HG02981 (cell line): ENCODE data around the gene STAT5A.

Source experiments
- ATAC-seq: cut with Tn5 transposase; IDR thresholded peaks from one replicate; pipeline ENCODE4 v1.9.1; 2021; ENCODE audit warnings: mild to moderate bottlenecking, moderate library complexity; ENCODE audit not compliant: unreplicated experiment

STAT5A gene

DNA sequence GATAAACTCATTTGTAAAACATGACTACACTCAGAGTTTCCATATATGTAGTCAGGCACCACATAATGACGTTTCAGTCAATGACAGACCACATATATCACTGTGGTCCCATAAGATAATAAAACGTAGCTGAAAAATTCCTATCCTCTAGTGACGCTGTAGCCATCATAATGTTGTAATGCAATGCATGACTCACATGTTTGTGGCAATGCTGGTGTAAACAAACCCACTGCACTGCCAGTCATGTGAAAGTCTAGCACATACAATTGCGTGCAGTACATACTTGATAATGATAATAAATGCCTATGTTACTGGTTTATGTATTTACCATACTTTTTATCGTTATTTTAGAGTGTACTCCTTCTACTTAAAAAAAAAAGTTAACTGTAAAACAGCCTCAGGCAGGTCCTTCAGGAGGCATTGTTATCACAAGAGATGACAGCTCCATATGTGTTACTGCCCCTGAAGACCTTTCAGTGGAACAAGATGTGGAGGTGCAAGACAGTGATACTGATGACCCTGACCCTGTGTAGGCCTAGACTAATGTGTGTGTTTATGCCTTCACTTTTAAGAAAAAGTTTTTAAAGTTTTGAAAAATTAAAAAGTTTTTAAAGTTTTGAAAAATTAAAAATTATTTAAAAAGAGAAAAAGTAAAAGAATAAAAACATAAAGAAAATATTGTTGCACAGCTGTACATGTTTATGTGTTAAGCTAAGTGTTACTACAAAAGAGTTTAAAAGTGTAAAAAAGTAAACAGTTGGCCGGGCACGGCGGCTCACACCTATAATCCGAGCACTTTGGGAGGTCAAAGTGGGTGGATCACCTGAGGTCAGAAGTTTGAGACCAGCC is 21.2 kb upstream of the STAT5A start:
- no peak for ATAC-seq

DNA sequence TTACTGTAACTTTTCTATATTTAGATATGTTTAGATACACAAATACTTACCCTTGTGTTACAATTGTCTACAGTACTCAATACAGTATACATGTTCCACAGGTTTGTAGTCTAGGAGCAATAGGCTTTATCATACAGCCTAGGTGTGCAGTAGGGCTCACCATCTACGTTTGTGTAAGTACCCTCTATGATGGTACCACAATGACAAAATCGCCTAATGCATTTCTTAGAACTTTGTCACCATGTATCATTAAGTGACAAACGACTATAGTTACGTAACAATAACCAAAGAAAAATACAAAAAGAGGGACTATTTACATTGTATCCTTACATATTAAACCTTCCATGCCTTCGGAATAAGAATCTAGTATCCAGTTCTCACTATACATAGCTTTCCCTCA is 20.1 kb upstream of the STAT5A start:
- no peak for ATAC-seq

DNA sequence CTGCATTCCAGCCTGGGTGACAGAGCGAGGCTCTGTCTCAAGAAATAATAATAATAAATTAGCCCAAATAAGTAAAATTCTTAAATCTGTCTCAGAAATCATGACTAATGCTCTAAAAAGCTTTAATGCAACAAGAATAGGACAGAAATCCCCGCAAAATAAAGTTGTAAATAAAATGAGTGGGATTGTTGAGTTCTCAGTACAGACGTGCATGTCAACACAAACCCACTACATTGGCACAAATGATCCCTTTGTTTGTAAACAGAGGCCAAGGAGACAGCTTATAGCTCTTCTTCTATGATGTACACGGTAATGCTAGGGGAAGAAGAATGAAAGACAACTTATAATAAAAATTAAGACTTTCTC is 18.1 kb upstream of the STAT5A start:
- no peak for ATAC-seq

DNA sequence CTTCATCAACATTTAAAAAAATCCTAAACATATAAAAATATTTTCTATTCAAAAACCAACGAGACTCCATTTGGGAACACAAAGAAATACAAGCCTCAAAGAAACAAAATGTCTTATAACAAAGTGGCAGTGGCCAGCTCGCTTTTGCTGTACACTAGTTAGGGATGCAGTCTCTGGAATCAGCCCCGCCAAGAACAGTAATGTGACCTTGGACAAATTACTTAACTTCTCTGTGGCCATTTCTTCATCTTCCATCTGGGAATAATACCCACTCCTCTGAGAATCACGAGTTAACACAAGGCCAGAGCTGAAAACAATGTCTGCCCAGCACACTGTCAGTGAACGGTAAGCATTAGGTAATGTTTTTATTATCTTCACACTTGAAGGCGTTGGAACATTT is 17.7 kb upstream of the STAT5A start:
- ATAC-seq: no peak

DNA sequence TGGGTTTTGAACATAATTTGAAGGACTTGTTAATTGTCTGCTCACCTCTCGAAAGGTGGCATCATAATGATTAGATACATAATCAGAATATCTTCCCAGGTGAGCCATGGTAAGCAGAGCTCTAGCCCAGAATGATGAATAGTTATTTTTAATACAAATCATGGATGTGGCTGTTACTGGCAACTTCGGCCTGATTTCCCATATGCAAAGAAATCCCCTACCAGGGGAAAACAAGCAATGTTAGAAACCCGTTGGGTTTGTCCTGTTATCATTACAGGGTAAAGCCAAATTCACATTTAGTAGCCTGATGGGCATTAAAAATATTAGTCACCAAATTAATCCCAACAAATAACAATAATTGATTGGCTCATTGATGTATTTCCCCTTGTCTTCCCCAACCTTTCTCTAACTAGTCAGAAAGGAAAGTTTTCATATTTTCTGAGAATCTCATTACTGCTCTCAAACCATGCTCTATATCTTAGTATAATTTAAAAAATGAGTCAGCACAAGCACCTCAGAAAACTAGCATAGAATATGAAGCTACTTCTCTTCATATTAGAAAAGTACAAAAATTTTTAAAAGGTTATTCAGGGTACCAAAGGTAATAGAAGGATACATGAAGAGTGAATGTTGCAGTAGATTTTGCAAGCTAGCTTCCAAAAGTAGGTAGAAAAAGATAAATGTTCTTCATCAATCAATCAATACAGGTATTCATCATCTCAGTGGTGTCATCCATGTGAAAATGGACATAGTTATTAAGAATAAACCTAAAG is 17.1 kb upstream of the STAT5A start:
- ATAC-seq: no peak

DNA sequence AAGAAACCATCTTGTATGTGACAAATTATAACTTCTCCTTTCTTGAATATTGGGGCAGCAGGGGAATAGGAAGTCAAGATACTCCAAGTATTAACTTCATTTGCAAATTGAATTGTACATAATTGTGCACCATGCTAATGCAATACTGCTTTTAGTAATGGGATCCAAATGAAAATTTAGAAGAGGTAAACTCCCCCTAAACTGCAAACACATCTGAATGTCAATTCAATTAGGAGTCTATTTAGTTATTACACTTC is 16.6 kb upstream of the STAT5A start:
- ATAC-seq: no peak

DNA sequence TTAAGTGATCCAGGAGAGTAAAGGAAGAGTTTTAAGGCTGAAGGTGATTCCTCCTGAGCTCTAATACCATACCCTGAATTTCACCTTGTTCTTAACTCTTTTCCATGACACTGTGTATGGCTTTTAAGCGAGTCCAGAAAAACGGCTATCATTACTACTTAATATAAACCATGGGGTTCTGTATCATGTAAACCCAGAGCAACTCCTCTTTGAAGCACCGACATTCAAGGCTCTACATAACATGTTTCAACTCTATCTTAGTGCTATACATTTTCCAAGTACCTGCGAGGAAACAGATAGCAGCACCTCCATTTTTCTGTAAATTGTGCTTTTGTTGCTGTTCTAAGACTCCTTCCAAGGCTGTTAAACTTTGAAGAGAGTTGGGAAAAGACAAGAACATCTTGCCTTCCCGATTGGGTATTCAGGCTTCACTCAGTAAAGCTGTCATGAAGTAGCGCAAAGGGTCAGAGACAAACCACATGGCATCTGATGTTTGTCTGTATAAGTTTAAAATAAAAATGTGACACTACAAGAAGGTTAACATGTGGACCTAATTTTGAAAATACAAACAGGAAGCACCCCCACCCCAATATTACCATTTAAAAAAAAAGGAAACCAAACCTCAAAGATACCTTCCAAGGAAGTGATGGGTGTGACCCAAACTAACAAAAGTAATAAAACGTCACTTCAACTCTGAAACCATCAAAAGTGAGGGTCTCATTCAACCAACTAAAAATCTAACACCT is 16.0 kb upstream of the STAT5A start:
- no peak for ATAC-seq

DNA sequence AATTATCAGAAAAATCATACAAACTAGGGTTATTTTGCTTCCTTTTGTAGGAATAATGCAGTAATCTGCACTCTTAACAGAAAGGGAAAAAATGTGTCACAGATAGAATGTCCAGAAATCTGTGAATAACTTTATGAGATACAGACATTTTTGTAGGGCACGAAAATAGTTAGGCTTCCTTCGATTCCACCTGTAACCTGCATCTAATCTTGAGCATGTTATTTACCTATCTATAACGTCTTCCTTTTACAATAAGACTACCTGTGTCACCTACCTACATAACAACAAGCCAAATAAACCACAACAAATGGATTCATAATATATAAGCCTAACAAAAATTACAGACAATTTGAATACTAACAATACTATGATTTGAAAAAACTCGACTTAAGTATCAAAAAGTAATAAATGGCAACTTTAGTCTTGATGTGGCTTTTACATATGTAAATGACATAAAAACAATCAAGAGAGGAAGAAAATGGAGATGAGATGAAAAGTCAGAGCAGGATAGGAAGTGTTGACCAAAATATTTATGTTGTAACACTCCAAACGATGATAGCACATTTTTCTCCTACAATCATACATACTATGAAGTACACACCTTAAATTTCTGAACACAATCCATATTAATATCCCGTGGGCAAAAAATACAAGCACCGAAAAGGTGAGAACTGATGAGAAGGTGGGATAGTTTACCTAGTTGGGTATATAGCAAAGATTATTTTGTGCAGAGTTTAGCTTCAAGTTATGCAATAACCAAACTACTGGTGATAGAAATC is 14.6 kb upstream of the STAT5A start:
- ATAC-seq: no peak

DNA sequence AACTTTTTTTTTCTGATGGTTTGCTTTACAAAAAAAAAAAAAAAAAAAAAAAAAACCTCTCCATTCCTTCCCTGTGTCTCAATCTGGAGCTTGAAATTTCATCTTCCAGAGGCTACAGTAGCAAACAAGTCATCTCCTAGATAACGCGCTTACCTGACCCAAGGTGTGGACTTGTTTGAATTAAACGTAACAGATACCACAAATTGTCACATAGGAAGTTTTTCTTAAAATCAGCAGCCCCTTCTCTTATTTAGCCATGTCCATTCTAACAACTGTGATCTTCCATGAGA is 14.1 kb upstream of the STAT5A start:
- no peak for ATAC-seq

DNA sequence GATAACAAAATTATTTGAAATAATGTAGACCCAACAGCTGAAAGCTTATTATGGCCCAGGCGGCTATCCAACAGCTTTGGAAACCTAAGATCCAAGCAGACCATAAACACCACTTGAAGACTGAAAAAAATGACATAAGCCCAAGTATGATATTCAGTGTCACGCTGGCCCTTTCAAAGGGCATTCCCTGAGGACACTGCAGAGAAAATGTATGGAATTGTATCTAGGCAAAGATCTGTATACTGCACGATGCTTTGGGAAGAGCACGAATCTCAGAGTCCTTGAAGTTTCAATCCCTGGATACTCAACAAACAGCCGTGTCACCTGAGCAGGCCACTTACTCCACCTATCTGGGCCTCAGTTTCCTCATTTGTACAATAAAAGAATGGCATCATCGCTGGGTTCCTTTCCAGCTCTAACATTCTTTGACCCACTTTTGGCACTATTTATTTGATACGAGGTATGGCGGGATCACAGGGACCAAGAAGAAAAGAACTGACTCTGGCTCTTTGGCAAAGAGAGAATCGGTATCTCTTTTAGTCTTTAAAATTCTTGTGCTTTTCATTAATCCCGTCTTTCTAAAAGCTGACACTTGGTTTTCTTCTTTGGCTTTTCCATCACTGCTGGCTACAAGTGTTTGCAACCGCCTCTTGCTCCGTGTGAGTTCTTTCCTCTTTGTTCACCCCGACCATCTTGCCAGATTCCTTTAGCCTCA is 13.3 kb upstream of the STAT5A start:
- no peak for ATAC-seq

DNA sequence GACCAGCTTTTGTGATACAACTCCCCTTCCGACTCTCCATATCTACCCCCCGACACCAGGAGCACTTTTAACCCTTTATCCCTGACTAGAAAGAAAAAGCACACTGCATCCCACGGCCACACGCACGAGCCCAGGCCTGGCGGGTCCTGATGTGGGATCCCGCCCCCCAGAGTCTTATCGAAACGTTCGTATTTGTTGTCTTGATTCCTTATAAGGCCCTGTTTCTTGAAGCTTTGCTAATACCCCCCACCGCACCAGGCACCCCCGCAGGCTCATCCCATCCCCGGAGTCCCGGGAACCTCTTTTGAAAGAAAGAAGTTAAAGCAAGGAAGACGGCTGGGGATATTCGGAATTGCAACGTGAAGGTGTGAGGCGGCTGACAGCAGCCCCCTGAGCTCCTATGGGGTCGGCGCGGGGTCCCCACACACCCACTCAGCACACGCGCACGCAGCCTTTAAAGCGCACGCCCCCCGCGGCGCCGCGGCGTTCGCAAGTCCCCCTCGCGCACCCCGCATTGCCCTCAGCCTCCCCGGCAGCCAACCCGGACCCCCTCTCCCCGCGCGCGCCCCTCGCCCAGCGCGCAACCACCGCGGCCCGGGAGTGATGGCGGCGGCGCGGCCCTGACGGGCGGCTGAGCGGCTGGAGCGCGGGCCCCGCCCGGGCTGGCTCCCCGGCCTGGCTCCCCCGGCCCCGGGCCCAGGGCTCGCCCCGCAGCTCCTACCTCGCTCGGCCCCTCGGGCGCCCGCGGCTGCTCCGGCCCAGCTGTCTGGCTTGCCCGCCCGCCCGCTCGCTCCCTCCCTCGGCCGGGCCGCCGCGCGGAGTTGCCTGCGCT is 12.6 kb upstream of the STAT5A start:
- ATAC-seq: no peak

DNA sequence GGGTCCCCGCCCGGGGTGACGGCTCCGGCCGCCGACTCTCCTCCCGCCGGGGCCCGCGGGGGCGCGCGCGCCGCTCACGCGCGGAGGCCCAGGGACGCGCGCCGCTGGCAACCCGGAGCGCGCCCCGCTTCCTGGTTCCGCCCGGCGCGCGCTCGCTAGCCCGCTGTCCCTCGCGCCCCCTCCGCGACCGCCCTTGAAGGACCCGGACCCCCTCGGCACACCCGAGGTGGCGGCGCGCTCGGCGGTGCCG is 12.0 kb upstream of the STAT5A start, which contains the start of gene STAT5B:
STAT5B (minus strand) TSS at position 33 of the 250 bp plus-strand sequence. CDS start 44,264 bp downstream, outside the sequence.
- no peak for ATAC-seq

DNA sequence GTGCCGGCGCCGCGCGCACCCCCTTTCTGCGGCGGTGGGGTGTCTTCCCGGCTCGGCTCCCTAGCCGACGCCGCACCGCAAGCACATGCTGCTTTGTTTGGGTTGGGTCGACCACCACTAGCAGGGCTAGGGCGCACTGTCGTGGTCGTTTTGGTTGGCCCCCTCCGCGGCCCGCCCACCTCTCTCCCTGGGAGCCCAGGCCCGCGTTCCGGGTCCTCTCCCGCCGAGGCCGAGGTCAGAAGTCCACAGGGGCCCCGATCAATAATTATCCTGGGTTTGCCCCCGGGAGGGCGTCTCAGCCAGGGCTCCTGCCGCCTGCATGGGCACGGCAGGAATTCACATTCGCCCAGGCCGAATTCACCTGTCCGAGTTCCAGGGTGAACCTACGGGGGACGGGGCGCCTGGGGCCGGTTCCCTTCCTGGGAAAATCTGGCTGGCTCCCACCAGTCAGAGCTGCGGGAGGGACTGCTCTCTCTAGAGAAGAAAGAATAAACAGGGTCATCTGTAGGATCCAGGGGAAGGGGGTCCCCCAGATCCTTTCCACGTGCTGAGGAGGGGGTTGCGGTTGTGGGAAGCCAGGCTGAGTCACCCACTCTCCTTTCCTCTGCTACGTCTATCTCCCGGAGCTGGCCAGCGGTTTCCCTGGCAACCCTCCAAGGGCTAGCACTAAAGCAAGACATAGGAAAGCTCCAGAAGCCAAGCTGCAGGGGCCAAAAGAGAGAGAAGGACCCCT is 11.5 kb upstream of the STAT5A start:
- no peak for ATAC-seq

DNA sequence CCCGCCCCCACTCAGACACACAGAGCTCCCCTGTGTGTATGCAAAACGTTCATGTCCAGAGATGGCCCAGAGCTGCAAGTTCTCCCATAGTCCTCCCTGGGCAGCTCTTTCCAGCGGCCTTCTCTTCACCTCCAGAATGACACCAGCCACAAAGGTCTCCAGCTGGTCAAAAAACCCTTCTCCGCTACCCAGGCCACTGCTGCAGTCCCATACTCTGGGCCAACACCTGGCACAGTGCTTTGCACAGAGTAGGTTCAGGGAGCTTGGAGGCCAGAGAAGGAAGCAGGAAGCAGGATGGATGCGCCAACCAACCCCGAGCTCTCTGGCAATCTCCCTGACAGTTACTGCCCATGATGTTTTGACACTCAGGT is 11.0 kb upstream of the STAT5A start:
- no peak for ATAC-seq

DNA sequence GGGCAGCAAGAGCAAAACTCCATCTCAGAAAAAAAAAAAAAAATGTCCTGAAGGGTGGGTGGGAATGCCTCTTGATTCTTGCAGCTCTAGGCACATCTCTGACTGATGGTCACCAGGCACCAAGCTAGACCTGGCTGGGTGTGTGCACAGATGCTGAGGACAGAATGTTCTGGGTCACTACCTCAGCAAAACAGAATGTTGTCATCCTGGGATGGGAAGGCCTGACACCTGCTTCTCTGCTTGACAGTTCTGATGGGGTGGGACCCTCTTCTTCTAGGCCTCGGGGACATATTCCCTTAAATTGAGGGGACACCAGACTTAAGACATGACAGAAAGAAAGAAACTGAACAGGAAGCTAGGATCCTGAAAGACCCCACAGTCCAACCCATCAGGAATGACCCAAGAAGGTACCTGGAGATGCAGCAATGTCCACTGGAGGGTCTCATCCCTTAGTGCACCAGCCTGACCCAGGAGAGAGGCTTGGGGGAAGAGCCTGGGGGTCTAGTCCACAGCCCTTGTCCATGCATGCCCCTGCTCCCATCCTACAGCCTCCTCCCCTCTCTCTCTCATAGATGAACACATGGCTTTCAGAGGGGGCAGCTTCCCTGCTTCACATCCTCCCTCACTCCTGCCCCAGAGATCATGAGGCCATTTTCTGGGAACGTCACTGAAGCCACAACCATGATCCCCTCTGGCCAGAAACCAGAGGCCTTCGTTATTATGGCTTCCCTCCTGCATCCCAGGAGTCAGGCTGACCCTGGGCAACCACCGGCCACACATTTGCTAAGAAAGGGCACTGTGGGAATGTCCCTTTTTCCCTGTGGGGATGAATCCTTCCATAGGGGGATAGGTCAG is 8.3 kb upstream of the STAT5A start:
- no peak for ATAC-seq

DNA sequence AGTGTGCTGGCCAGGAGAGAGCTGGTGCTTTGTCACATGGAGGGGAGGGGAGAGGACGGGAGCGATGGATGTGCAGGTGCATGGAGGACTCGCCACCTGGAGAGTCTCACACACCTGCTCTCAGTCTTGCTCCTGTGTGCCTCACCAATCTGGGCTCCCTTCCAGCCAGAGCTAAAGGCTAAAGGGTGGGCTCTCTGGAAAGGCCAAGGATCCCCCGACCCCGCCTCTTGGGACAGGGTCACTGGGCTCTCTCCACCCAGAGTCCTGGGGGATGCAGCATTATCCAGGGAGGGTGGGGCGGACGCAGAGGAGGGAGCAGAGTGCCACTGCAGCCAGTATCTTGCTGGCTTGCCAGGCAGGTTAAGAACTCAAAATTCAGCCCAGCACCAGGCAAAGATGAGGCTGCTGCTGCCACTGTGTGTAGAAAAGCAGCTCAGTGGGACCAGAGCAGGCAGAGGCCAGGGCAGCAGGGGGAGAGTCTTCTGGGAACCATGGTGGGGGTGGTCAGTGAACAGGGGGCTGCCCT is 6.7 kb upstream of the STAT5A start:
- ATAC-seq: no peak

DNA sequence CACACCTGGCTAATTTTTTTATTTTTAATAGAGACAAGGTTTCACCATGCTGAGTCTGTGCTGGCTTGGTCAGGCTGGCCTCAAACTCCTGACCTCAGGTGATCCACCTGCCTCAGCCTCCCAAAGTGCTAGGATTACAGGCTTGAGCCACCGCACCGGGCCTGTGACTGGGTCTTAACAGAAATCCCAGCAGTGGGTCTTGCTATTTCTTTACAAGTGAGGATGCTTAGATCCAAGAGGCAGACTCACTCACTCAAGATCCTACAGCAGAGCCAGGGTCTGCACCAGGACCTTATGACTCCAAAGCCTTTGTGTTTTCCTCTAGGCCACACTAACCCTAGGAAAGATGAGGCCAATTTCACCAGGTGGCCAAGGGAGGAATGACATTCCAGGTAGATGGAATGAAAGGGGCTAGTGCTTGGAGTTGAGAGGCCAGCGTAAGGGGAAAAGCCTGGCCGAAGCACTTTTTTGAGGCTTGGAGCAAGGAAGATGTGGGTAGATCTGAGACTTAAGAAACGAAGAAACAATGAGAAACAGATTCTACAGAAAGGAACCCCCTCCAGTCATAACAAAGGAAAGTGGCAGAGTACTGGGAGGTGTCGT is 5.7 kb upstream of the STAT5A start:
- ATAC-seq: no peak
